CD4-positive, alpha-beta T cell treated with Interleukin-17A for 1 hour (primary cell): ENCODE measurements around the gene OR4A5.
"Not testable (repeated sequence)": the region's sequence is repeated elsewhere in the genome, so short reads cannot be mapped to it uniquely, and the experiment has no call there.

Experiments
- DNase-seq: peaks from one replicate; pipeline ENCODE4 v3.0.0-alpha.2; 2020

OR4A5 gene, protein sequence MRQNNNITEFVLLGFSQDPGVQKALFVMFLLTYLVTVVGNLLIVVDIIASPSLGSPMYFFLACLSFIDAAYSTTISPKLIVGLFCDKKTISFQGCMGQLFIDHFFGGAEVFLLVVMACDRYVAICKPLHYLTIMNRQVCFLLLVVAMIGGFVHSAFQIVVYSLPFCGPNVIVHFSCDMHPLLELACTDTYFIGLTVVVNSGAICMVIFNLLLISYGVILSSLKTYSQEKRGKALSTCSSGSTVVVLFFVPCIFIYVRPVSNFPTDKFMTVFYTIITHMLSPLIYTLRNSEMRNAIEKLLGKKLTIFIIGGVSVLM

DNA sequence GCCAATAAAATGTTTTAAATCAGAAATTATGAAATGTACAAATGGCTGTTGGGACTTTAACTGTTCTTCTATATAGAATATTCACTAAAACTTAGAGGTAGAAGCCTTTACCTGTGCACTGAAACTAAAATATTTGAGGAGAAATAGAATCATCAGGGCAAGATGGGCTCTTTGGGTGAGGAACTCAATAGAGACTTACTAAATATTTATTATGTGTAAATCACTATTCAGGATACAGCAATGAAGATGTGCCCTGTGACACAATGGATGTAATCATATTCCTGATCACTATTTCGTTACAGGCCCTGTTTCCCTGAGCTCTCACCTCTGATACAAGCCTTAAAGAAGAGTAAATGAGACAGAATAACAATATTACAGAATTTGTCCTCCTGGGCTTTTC, at the start of gene OR4A5:
Gene OR4A5, plus strand, starts transcription at position 301 of the 400 bp plus-strand sequence. Its CDS starts 53 bp downstream, at position 354.
- DNase-seq = not testable (repeated sequence)

DNA sequence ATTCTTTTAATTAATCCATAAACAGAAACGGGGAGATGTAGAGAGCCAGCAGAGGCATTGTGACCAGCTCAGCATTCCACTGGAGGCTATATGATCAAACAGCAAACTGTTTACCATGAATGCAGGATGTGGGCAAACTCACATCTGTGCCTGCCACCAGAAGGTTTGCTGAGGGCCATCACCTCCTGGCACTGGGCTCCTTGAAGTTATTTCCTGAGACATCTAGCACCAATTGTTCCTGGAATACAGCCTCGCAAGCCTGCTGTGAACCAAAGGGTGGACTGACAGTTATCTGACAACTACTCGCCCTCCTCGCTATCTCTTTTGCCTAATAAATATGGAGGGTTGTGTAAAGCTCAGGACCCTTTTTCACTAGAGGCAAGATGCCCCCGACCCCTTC, 13.5 kb downstream of the OR4A5 start:
- DNase-seq = not testable (repeated sequence)
